SH-SY5Y (cell line): ENCODE results near the gene VAV1.

Experiments
- GATA2 ChIP-seq: IDR thresholded peaks from 2 replicates; pipeline ENCODE4 v1.6.1; 2011; ENCODE audit warnings: mild to moderate bottlenecking, low read depth, low read length
- GATA3 ChIP-seq: IDR thresholded peaks from 2 replicates; pipeline ENCODE4 v1.6.1; 2011; ENCODE audit warnings: low read depth, mild to moderate bottlenecking, low read length, moderate library complexity

The VAV1 gene

GRCh38 chr19:6788896-6789295, 16.4 kb downstream of the VAV1 start:
- no peak for TF ChIP-seq GATA3
- no peak for TF ChIP-seq GATA2

- no peak for TF ChIP-seq GATA3
- TF ChIP-seq GATA2: no peak
Measured at GRCh38 chr19:6790194-6791128, 18.0 kb downstream of the VAV1 start.

GRCh38 chr19:6791237-6791636, 18.7 kb downstream of the VAV1 start:
- no peak for TF ChIP-seq GATA2
- TF ChIP-seq GATA3: no peak

GRCh38 chr19:6793411-6793810, 20.9 kb downstream of the VAV1 start:
- no peak for TF ChIP-seq GATA2

GRCh38 chr19:6793973-6794372, 21.5 kb downstream of the VAV1 start:
- TF ChIP-seq GATA2: no peak
- TF ChIP-seq GATA3: no peak

- TF ChIP-seq GATA3: no peak
- no peak for TF ChIP-seq GATA2
Measured at GRCh38 chr19:6794686-6795431, 22.4 kb downstream of the VAV1 start.

- TF ChIP-seq GATA3 (no peak), GATA2 (no peak)
Measured at GRCh38 chr19:6796278-6796677, 23.8 kb downstream of the VAV1 start.

- TF ChIP-seq GATA3: no peak
- TF ChIP-seq GATA2: no peak
Measured at GRCh38 chr19:6797646-6798045, 25.1 kb downstream of the VAV1 start.

- TF ChIP-seq GATA2: no peak
- no peak for TF ChIP-seq GATA3
Measured at GRCh38 chr19:6800991-6801484, 28.5 kb downstream of the VAV1 start.

- no peak for TF ChIP-seq GATA2
Measured at GRCh38 chr19:6801485-6802086, 29.1 kb downstream of the VAV1 start.

GRCh38 chr19:6802336-6803035, 30.0 kb downstream of the VAV1 start:
- TF ChIP-seq GATA2: no peak
- TF ChIP-seq GATA3: no peak

GRCh38 chr19:6803036-6803404, 30.5 kb downstream of the VAV1 start:
- no peak for TF ChIP-seq GATA2
- no peak for TF ChIP-seq GATA3

GRCh38 chr19:6806488-6806887, 34.0 kb downstream of the VAV1 start:
- TF ChIP-seq GATA2 (no peak), GATA3 (no peak)

- TF ChIP-seq GATA2 (no peak), GATA3 (no peak)
Measured at GRCh38 chr19:6807291-6807690, 34.8 kb downstream of the VAV1 start.
